ENCODE data around the gene LCN15.

DNA sequence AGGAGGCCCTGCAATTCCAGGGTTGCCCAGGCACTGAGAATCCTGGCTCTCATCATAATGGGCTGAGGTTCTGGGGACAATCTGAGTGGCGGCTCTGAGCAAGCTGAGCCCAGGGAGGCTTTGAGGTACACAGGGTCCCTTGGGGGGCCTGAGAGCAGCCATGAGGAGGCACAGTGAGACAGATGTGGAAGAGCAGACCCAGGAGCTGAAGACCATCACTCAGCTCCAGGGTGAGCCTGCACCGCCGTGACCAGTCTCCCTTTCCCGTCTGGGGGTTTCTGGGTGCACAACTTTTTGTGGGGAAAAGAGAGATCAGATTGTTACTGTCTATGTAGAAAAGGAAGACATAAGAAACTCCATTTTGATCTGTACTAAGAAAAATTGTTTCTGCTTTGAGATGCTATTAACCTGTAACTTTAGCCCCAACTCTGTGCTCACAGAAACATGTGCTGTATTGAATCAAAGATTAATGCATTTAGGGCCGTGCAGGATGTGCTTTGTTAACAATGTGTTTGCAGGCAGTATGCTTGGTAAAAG, 32.0 kb upstream of the LCN15 start, which contains the start of gene CCDC183:
- TF ChIP-seq, protein P1, sequence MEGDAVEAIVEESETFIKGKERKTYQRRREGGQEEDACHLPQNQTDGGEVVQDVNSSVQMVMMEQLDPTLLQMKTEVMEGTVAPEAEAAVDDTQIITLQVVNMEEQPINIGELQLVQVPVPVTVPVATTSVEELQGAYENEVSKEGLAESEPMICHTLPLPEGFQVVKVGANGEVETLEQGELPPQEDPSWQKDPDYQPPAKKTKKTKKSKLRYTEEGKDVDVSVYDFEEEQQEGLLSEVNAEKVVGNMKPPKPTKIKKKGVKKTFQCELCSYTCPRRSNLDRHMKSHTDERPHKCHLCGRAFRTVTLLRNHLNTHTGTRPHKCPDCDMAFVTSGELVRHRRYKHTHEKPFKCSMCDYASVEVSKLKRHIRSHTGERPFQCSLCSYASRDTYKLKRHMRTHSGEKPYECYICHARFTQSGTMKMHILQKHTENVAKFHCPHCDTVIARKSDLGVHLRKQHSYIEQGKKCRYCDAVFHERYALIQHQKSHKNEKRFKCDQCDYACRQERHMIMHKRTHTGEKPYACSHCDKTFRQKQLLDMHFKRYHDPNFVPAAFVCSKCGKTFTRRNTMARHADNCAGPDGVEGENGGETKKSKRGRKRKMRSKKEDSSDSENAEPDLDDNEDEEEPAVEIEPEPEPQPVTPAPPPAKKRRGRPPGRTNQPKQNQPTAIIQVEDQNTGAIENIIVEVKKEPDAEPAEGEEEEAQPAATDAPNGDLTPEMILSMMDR (conservative IDR thresholded peaks at IDR 0.05; ENCODE audit: low read depth, low read length) = no peak
- no peak for TF ChIP-seq RCOR1 (IDR thresholded peaks at IDR 0.05; ENCODE audit: insufficient replicate concordance, low read length)
- no peak for TF ChIP-seq POLR2A (IDR thresholded peaks at IDR 0.05; ENCODE audit: low read depth, low read length)
- TF ChIP-seq, protein P2, sequence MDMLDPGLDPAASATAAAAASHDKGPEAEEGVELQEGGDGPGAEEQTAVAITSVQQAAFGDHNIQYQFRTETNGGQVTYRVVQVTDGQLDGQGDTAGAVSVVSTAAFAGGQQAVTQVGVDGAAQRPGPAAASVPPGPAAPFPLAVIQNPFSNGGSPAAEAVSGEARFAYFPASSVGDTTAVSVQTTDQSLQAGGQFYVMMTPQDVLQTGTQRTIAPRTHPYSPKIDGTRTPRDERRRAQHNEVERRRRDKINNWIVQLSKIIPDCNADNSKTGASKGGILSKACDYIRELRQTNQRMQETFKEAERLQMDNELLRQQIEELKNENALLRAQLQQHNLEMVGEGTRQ (IDR thresholded peaks at IDR 0.05; ENCODE audit: low read depth, low read length) = no peak
- TF ChIP-seq MAZ (IDR thresholded peaks at IDR 0.05; ENCODE audit: borderline replicate concordance, low read depth, low read length) = no peak
- TF ChIP-seq RAD21 (IDR thresholded peaks at IDR 0.05; ENCODE audit: low read length) = no peak
- no peak for TF ChIP-seq BHLHE40 (IDR thresholded peaks at IDR 0.05; ENCODE audit: low read depth, low read length)
- TF ChIP-seq CHD1 (IDR thresholded peaks at IDR 0.05; ENCODE audit: low read depth, low read length) = no peak
- TF ChIP-seq SMC3 (IDR thresholded peaks at IDR 0.05; ENCODE audit: low read depth, low read length) = no peak
- TF ChIP-seq, protein P3, sequence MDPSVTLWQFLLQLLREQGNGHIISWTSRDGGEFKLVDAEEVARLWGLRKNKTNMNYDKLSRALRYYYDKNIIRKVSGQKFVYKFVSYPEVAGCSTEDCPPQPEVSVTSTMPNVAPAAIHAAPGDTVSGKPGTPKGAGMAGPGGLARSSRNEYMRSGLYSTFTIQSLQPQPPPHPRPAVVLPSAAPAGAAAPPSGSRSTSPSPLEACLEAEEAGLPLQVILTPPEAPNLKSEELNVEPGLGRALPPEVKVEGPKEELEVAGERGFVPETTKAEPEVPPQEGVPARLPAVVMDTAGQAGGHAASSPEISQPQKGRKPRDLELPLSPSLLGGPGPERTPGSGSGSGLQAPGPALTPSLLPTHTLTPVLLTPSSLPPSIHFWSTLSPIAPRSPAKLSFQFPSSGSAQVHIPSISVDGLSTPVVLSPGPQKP (IDR thresholded peaks at IDR 0.05; ENCODE audit: borderline replicate concordance, low read depth, low read length) = no peak
- TF ChIP-seq MXI1 (IDR thresholded peaks at IDR 0.05; ENCODE audit: borderline replicate concordance, low read depth, low read length) = no peak
- no peak for TF ChIP-seq RFX5 (IDR thresholded peaks at IDR 0.05; ENCODE audit: low read depth, low read length)
- TF ChIP-seq CEBPB (IDR thresholded peaks at IDR 0.05; ENCODE audit: low read depth, low read length) = no peak
- TF ChIP-seq FOS (IDR thresholded peaks at IDR 0.05; ENCODE audit: low read depth, low read length) = no peak

Measured in IMR-90 (cell line).